ENCODE results near the gene LIN7B. TPM values are rescaled to one million over a fixed set of nuclear protein-coding genes. Genes with fewer than 3 reads are reported as not detected.

LIN7B gene
- total and polyA plus RNA-seq, 9 of the 15 experiments (the other 6 are each of a cell fraction or from before 2014, with no cell fraction given), result 0.89 to 15.7 (median 4.0) TPM

- no peak for TF ChIP-seq ZBTB5 (IDR thresholded peaks at IDR 0.05)
- TF ChIP-seq ESRRA (IDR thresholded peaks at IDR 0.05; ENCODE audit: borderline replicate concordance, low read depth), result no peak
- TF ChIP-seq E2F3 (CRISPR knock-in tag; IDR thresholded peaks at IDR 0.05), result 0 out of 2 replicates have a peak, but pooled peaks have one; percentile 44
- no peak for TF ChIP-seq ID3 (CRISPR knock-in tag; IDR thresholded peaks at IDR 0.05)
- no peak for TF ChIP-seq ID3 (tag; IDR thresholded peaks at IDR 0.05)
- TF ChIP-seq MEF2D (tag; conservative IDR thresholded peaks at IDR 0.05; ENCODE audit: low read depth), result no peak
- peak; percentile 49; the same call in 1 of the 2 replicates for TF ChIP-seq NKRF (IDR thresholded peaks at IDR 0.05; ENCODE audit: borderline replicate concordance)
- TF ChIP-seq DNMT1 (IDR thresholded peaks at IDR 0.05), result no peak
- TF ChIP-seq NR3C1 (CRISPR knock-in tag; IDR thresholded peaks at IDR 0.05), result peak; percentile 77; the same call in 1 of the 2 replicates
- no peak for TF ChIP-seq ZBTB33 (CRISPR knock-in tag; IDR thresholded peaks at IDR 0.05)
- peak; percentile 96 for TF ChIP-seq POLR2A (conservative IDR thresholded peaks at IDR 0.05)
- TF ChIP-seq ATF7 (IDR thresholded peaks at IDR 0.05), result no peak
- 0 out of 2 replicates have a peak, but pooled peaks have one; percentile 17 for TF ChIP-seq NBN (IDR thresholded peaks at IDR 0.05; ENCODE audit: low read depth)
- TF ChIP-seq CHD4 (IDR thresholded peaks at IDR 0.05; ENCODE audit: insufficient read depth, insufficient replicate concordance, low read depth, low read length, poor library complexity, severe bottlenecking), result no peak
- no peak for TF ChIP-seq ZNF280A (IDR thresholded peaks at IDR 0.05; ENCODE audit: low read depth, partially characterized antibody)
- TF ChIP-seq ZBTB26 (CRISPR knock-in tag; IDR thresholded peaks at IDR 0.05), result no peak
- TF ChIP-seq KDM1A (IDR thresholded peaks at IDR 0.05), result 0 out of 4 replicates have a peak, but pooled peaks of 1 of the 2 experiments have one; percentile 16
- TF ChIP-seq RBM22 (IDR thresholded peaks at IDR 0.05; ENCODE audit: low read depth, low read length, poor library complexity, severe bottlenecking), result no peak
Measured at GRCh38 chr19:49157445-49158224, 43.5 kb downstream of the LIN7B start, which contains the start of gene TRPM4 (continued).
